ENCODE results near the gene COL6A1. TPM values are rescaled to one million over a fixed set of nuclear protein-coding genes. Genes with fewer than 3 reads are reported as not detected.

The COL6A1 gene
- total RNA-seq, 1 donor from 2014 or later: 521 TPM

DNA sequence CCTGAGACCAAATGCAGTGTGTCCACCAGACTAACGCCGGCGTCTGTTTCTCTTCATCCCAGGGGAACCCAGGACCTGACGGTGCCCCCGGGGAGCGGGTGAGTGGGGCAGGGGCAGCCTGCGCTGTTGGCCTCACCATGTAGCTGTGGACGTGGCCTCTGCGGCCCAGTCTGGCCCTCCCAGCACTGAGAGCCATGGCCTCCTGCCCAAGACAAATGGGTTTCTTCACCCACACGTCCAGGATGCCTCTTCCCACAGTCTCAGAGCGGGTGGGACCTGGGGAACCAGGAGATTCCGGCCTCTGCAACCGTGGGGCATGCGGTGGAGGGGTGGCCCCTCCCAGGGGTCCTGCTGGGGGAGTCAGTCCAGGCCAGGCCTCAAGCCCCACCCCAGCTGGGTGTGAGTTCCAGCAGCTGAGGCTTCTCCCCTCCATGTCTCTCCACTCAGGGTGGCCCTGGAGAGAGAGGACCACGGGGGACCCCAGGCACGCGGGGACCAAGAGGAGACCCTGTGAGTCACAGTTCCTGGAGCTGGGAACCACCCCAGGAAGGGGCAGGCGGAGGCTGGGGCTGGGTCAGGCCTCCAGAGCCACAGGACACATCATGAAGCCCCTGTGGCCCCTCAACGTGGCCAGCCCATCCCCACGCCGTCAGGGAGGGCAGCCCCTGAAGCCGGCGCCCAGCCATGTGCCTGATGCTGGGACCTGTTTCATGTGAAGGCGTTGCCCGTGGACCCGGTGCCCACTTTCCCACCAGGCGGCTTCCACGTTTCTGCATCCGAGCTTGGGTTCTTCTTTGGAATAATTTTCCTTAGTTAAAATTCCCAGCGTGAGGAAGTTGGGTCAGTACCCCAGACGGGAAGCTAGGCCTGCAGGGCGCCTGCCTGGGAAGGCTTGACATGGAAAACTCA is 11.0 kb downstream of the COL6A1 start:
- peak; percentile 87 for DNase-seq (ENCODE audit: low spot score)

DNA sequence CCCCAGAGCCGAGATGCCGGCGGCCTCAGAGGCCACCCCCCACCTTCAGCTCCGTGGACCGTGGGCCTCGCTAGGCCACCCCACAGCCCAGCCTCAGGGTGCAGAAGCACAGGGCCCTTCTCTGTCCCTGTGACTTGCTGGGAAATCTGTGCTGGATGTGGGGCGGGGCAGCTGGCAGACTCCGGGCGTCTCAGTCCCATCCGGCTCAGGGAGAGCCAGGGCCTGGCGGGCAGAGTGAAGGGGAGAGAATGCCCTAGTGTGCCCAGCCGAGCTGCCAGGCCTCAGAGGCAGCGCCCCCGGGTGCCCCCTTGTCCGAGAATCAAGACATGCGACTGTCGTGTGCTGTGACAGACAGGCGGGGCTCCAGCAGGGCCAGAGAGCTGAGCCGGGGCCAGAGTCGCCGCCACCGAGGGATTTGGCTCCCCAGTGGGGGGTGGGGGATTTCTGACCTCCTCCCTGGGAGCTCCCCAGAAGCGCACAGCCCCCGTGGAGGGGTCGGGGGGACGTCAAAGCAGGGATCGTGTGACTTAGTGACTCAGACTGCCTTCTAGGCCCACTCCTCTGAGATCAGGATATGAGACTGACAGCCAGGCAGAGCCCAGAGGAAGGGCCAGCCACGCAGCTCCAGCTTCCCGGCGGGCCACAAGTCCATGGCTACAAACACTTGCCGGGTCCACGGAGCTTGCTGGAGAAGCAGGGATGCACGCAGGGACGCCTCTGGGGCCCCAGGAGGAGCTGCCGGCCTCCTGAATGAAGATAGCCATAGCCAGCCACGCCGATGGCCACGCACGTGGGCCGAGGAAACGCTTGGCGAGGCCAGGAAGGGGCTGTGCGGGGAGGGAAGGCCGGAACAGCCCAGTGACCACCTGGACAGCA is 11.9 kb downstream of the COL6A1 start:
- DNase-seq (ENCODE audit: low spot score): peak; percentile 86

DNA sequence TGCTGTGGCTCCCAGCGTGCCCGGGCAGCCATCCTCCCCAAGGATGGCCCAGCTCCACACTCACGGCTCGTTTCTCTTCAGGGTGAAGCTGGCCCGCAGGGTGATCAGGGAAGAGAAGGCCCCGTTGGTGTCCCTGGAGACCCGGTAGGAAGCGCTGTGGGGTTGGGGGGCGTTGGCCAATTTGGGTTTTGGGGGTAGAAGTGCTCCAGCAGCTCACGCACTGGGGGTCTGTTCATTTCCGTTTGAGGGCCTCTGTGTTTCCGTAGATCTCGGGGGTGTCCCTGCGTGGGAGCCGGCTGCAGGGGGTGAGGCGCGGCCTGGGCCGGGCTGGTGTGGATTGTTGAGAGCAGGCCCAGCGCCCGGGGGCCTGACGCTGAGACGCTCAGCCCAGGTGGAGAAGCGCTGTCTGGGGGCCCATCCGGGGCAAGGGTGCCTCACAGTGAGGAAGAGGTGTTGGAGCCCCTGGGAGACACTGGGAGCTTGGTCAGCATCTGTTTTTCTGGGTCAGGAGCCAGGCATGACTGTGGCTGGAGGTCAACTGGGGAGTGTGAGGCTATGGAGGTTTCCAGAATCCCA is 12.6 kb downstream of the COL6A1 start:
- DNase-seq (ENCODE audit: low spot score): no peak

DNA sequence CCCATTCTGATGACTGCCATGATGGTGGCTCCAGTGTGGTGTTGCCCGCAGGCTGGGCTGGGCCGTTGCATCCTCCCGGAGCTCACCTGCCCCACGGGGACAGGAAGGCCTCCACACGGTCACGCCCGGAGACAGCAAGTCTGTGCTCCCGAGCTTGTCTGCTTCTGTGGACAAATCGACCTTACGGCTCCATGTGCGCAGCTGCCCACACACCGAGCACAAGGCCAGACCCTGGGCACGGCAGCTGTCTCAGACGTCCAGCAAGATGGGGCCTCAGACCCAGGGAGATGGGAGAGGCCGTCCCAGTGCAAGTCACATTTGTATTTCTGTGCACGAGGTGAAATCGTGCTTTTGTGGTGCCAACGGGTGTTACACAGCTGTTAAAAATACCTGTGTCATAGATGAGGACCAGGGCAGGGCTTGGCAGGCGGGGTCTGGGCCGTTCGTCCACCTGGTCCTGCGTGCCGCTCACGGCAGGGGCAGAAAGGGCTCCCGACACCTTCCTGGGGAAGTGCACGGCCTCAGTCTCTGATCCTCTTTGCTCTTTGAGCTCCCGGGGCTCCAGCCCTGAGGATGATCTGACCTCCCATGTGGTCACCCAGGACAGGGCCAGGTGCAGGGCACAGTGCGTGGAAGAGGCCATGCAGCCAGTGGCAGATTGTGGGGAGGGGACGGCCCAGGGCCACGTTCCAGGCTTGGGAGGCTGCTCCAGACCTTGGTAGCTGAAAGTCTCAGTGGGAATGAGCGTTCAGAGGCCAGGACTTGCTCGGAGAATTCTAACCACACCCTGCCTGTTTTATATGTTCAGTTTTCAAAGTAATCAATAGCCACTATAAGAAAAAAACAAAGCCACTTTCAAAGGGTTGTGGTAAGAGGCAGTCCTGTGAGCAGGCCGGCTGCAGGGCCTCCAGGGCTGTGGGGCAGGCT is 13.5 kb downstream of the COL6A1 start:
- peak; percentile 85 for DNase-seq (ENCODE audit: low spot score)

DNA sequence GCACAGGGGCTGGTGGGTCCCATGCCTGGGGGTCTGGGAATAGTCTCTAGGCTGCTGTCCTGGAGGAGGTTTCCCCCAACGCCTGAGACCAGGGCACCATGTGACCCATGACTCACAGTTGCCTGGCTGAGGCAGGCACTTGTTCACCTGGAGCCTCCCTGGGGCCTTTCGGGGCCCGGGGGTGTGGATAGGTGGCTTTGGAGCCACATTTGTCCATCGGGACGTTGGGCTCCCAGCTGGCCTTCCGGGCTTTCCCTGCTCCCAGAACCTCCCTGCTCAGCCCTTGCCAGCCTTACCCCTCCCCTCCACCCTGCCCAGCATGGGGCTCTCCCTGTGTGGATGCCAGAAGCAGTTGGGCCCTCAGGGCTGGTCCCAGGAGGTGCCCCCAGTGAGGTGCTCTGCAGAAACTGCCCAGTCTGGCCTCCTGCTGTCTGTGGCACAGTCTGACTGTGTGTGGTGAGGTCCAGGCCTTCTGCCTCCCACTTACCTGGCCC is 14.2 kb downstream of the COL6A1 start:
- peak; percentile 86 for DNase-seq (ENCODE audit: low spot score)

DNA sequence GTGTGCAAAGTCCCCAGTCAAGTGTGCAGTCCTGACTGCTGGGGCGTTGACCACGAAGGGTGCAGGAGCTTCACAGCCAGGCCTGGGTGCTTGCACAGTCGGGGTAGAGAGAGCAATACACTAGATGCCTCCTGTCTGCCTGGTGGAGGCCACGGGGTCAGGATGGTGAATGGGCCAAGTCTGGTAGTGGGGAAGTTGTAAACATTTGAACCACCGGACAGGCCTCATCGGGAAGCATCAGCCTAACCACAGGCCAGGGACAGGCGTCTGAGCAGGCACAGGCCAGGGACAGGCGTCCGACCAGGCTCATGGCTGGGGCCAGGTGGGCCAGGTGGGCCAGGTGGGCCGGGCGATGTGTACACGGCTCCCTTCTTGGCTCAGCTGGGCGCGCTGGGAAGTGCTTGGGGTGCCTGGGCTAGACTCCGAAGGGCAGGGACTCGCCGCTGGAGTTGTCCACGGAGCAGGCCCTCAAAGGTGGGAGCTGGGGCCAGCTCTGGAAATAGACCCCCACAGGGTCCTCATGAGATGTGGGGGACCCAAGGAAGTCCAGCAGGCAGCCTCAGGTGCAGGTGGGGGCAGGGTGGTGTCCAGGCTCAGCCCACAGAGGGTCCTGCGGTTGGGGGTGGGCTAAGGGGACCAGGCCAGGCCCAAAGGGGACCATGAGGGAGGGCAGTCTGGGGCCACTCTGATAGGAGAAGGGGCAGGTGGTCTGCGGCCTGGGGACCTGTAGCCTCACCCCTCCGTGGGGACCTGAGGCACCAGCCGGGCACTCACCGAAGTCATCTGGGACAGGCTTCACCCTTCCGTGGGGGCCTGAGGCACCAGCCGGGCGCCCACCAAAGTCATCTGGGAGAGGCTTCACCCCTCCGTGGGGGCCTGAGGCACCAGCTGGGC is 15.0 kb downstream of the COL6A1 start:
- DNase-seq (ENCODE audit: low spot score): peak; percentile 87

DNA sequence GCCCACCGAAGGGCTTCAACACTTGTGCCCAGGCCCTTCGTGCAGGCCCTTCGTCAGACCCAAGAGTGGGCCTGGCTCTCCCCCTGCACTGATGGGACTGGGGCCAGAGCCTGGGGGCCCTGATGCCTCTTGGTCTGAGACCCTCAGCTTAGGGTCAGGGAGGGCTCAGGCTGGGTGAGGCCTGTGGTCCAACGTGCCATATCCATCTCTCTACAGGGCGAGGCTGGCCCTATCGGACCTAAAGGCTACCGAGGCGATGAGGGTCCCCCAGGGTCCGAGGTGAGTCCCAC is 15.6 kb downstream of the COL6A1 start:
- DNase-seq (ENCODE audit: low spot score): peak; percentile 26

DNA sequence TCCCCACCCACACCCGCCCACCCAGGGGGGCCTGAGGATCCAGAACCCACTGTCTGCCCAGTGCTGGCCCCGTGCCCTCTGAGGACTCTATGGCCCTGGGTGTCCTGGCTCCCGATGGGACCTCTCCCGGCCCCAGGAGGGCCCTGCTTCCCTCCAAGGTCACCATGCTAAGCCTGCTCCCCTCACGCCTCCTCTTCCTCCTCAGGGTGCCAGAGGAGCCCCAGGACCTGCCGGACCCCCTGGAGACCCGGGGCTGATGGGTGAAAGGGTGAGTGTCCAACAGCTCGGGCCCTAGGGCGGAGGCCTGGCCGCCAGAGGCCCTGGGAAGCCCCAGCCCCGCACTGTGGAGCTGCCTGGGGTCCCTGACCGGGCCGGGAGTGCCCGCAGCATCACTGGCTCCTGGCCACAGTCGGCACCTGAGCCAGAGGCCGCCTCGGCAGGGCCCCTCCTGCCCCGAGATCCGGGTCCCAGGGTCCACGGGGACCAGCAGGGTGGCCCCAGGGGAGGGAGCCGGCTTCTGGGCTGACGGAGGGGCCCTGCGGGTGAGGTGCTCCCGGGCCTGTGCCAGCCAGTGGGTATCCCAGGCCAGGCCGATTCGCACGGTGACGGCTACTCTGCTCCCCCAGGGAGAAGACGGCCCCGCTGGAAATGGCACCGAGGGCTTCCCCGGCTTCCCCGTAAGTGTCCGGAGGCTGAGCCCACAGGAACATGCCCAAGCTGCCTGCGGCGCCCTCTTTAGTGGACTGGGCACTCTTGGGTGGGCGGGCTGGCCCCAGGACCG is 16.1 kb downstream of the COL6A1 start:
- peak; percentile 75 for DNase-seq (ENCODE audit: low spot score)

DNA sequence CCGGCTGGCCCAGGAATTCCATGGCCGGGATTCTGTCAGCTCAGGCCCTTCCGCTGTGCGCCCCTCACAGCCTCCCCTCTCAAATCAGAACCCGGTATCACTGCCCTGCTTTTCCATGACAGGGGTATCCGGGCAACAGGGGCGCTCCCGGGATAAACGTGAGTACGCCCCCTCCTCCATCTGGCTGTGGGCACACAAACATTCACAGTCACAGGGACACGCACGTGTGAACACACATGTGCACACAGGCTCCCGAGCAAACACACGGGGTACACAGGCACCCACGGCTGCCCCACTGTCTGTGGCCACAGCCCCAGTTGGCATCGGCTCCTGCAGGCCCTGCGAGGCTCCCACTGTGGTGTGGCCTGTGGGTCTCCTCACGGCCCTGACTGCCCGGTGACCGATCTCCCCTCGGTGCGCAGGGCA is 16.7 kb downstream of the COL6A1 start:
- DNase-seq (ENCODE audit: low spot score): peak; percentile 85

DNA sequence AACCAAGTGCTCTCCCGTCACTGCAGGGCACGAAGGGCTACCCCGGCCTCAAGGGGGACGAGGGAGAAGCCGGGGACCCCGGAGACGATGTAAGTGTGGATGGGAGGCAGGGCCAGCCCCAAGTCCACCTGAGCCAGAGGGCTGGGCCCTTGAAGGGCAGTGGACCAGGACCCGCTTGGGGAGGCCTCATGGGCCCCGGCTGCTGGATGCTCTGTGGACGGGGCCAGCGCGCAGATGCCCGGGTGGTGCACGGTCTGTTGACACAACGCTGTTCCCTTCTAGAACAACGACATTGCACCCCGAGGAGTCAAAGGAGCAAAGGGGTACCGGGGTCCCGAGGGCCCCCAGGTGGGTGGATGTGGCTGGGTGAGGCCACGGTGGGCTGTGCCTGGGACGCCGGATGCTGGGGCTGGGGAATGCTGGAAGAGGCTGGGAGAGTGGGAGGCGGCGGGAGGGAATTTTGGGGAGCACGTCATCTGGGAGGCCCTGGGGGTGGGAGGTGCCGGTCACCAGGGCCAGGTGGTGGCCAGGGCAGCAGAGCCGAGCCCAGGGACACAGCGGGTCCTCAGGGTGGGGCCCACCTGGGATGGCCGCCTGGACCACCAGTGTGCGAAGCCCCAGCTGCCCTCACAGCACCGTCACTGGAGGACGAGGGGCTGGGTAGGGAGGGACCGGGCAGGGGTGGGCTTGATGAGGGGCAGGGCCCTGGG is 17.5 kb downstream of the COL6A1 start:
- DNase-seq (ENCODE audit: low spot score): peak; percentile 85

DNA sequence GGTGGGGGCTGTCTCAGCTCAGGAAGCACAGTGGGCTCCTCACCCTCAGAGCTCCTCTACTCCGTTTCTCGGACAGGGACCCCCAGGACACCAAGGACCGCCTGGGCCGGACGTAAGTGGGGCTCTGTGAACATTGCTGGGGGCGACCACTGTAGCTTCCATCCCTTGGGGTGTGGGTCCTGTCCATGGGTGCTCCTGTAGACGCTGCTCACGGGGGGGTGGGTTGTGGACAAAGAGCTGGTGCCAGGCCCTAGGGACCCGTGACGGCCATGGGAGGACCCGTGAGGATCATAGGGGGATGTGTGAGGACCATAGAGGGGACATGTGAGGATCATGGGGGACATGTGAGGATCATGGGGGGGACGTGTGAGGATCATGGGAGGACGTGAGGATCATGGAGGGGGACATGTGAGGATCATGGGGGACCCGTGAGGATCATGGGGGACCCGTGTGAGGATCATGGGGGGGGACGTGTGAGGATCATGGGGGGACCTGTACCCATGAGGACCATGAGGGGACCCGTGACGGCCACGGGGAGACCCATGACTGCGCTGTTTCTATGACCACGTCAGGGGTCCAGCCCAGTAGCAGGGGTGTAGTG is 18.1 kb downstream of the COL6A1 start:
- no peak for DNase-seq (ENCODE audit: low spot score)

DNA sequence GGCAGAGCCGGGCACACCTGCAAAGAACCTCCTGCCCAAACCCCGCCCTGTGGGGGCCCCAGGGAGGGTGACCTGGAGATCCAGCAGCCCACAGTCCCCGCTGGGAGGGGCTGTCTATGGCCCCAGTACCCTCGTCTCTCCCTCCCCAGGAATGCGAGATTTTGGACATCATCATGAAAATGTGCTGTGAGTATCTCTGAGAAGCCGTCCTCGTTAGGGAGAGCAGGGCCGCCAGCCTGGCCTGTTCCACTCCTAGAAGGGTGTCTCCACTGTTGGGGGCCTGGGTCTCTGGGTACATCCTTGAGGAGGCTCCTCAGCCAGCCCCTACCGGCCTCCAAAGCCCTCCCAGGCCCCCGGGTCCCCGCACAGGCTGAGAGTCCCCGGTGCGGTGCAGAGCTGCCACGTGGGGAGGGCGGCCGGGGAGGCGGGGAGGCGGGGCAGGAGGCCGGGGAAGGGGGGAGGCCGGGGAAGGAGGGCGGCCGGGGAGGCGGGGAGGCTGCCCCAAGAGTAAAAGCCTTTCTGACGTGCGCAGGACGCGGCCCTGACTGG is 18.7 kb downstream of the COL6A1 start:
- DNase-seq (ENCODE audit: low spot score): peak; percentile 60

DNA sequence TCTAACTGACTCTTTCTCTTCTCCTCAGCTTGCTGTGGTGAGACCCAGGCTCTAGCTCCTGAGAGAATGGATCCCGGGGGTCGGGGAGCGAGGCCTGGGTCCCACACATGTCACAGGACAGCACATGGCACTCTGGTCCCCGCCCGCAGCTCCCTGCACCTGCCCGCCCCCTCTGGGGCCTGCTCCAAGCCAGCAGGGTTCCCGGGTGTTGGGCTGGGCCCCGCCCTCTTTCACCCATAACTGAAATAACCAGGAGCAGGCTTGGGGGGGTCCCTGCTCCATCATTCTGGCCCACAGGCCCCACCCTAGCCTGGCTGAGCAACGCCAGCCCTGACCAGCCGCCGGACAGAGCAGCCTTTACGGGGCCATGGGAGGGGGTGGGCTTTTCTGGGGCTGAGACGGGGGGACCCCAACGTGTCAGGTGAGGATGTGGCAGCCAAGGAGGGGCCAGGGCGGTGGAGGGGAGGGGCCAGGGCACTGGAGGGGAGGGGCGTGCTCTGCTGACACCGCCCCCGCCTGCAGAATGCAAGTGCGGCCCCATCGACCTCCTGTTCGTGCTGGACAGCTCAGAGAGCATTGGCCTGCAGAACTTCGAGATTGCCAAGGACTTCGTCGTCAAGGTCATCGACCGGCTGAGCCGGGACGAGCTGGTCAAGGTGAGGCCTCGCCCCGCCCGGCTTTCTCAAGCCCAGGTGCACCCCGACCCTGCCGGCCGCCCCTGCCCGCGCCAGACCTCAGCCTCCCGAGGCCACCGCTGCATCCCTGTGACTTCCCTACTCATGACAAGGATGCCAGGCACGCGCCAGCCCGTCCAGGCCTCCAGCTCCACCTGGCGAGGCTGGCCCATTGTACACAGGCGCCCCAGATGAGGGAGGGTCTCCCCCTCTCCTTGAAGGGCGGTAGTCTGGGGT is 19.4 kb downstream of the COL6A1 start:
- DNase-seq (ENCODE audit: low spot score): peak; percentile 88

DNA sequence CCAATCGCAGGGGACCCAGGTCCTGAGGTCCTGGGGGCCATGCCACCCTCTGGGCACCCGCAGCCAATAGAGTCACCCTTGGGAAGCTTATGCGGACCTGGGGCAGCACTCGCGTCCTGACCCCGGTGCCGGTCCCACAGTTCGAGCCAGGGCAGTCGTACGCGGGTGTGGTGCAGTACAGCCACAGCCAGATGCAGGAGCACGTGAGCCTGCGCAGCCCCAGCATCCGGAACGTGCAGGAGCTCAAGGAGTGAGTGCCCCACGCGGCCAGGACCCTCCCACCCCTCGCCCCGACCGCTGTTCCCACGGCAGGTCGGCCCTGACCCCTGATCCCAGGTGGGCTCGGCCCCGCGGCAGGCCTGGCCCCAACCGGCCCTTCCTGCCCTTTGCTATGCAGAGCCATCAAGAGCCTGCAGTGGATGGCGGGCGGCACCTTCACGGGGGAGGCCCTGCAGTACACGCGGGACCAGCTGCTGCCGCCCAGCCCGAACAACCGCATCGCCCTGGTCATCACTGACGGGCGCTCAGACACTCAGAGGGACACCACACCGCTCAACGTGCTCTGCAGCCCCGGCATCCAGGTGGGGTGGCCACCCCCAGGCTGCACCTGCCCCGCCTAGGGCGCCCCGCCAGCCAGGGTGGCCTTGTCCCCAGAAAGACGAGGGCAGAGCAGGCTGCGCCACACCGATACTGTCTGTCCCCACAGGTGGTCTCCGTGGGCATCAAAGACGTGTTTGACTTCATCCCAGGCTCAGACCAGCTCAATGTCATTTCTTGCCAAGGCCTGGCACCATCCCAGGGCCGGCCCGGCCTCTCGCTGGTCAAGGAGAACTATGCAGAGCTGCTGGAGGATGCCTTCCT is 20.5 kb downstream of the COL6A1 start:
- peak; percentile 87 for DNase-seq (ENCODE audit: low spot score)

DNA sequence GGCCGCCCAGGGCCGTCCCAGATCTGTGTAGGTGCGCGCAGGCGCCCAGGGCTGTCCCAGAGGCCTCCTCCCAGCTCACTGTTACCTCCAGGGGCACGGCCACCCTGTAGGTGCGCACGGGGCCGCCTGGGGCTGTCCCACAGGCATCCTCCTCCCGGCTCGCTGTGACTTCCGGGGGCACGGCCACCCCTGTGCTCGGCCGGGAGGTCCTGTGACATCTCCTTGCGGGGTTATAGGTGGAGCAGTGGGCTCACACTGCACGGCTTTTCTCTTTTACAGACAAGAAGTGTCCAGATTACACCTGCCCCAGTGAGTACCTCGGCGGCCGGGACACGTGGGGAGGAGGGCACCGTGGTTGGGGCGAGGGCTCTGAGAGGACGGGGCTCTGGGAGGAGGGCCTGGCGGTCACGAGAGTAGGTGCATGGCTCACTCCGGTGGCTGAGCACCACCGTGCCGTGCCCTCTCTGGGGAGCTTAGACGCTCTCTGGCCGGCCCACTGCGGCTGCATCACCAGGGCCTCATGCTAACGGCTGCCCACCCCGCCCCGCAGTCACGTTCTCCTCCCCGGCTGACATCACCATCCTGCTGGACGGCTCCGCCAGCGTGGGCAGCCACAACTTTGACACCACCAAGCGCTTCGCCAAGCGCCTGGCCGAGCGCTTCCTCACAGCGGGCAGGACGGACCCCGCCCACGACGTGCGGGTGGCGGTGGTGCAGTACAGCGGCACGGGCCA is 21.4 kb downstream of the COL6A1 start:
- no peak for DNase-seq (ENCODE audit: low spot score)

Data from mesenteric fat pad (tissue), 1 donor.